Erythroblast (primary cell): ENCODE data around the gene DCP1B.

Experiments
- DNase-seq, 2 experiments: peaks; one replicate each; lab custom pipeline; 2025; lab: John Stamatoyannopoulos, UW
- GATA1 ChIP-seq: IDR thresholded peaks from 2 replicates; pipeline ENCODE4 v1.6.1; 2011; ENCODE audit warnings: low read depth, mild to moderate bottlenecking, control low read depth, low read length, moderate library complexity
- POLR2A ChIP-seq: IDR thresholded peaks from 2 replicates; pipeline ENCODE4 v1.6.1; 2011; ENCODE audit warnings: mild to moderate bottlenecking, low read length

DCP1B gene

GRCh38 chr12:1939801-1940607, 64.3 kb downstream of the DCP1B start:
- peak; percentile 84 to 94 for DNase-seq
- TF ChIP-seq POLR2A (no peak), GATA1 (no peak)

GRCh38 chr12:1939331-1939730, 64.9 kb downstream of the DCP1B start:
- no peak for DNase-seq
- TF ChIP-seq POLR2A: no peak
- TF ChIP-seq GATA1: no peak

GRCh38 chr12:1937481-1938224, 66.6 kb downstream of the DCP1B start:
- DNase-seq: no peak
- TF ChIP-seq POLR2A: no peak
- no peak for TF ChIP-seq GATA1

GRCh38 chr12:1936406-1937320, 67.6 kb downstream of the DCP1B start:
- TF ChIP-seq POLR2A (no peak), GATA1 (no peak)

DNA sequence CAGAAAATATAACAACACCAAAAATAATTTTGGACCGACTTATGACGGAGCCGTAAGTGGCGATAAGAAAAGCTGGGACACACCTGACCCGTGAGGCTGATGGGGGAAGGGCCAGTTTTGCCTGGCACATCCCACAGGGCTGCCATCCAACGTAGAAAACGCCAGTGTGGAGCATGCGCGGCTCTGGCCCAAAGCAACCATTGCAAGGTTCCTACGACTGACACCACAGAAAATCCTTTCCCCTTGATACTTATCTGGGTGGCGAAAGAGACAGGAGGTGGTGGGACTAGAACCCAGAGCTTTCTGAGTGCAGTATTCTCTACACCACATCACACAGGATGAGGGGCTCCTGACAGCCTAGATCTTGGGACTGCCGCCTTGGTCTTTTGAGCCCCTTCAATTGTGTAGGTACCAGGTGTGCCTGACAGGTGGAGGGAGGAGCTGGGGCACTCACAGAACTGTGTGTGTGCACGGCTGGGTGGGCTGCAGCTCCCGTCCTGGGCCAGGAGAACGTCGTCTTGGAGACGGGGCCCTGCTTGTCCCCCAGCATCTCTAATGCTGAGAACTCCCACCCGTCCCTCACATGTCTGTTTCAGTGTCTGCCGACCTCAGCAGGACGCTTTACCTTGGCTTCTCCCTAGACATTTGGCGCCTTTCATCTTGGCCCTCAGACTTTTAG, 68.4 kb downstream of the DCP1B start:
- DNase-seq: no peak

More at GRCh38 chr12:1936406-1937320, 67.6 kb downstream of the DCP1B start:
- no peak for DNase-seq

GRCh38 chr12:1935242-1935641, 69.0 kb downstream of the DCP1B start:
- no peak for TF ChIP-seq GATA1
- no peak for DNase-seq

More for the DNA sequence above, 68.4 kb downstream of the DCP1B start:
- TF ChIP-seq POLR2A (no peak), GATA1 (no peak)

GRCh38 chr12:1934831-1935230, 69.4 kb downstream of the DCP1B start:
- DNase-seq: no peak
- no peak for TF ChIP-seq GATA1
- no peak for TF ChIP-seq POLR2A

DNA sequence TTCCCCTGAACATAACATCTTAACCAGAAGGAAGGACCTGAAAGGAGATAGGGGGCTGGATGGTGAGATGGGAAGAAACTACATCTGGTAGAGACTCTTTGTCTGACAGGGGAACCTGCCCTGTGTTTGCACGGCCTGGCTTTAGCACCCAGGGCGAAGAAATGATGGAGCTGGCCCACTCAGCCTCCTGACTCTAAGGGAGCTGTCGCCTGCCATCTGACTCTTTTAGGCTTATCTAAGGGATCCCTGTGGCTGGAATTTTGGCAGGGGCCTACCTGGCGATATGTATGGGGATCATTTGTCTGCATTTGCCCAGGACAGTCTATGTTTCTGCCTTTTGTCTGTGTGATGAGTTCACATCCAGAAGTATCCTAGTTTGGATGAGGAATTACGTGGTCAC, 70.2 kb downstream of the DCP1B start:
- no peak for TF ChIP-seq POLR2A
- DNase-seq: no peak

DNA sequence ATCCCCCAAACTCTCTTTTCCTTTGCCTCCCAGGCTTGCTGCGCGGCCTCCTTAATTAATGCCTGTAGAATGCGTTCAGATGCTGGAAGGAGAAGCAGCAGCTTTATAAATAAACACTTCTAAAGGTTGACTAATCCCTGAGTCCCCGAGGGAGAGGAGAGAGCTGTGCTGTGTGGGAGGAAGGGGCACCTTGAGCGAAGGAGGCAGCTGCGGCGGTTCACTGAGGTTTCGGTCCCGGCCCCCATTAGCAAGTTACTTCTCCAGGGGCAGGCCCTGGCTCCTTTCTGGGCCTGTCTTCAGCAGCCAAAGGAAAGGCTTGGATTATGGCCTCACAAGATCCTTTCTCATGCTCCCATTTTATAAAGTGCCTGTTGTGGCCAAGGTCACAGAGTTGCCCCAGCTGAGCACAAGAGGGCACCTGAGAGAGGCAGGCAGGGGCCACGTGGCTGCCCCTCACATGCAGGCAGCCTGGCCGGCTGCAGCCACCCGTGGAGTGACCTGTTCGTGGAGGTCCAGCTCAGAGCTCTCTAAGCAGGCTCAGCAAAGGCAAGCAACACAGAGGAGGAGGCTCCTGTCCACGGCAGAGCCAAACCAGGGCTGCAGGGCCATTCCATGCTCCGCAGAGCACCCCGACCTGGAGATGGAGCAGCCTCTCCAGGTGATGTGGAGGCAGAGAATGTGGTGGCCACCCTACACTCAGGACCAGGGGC, 70.8 kb downstream of the DCP1B start:
- DNase-seq: no peak
- no peak for TF ChIP-seq GATA1
- TF ChIP-seq POLR2A: no peak

DNA sequence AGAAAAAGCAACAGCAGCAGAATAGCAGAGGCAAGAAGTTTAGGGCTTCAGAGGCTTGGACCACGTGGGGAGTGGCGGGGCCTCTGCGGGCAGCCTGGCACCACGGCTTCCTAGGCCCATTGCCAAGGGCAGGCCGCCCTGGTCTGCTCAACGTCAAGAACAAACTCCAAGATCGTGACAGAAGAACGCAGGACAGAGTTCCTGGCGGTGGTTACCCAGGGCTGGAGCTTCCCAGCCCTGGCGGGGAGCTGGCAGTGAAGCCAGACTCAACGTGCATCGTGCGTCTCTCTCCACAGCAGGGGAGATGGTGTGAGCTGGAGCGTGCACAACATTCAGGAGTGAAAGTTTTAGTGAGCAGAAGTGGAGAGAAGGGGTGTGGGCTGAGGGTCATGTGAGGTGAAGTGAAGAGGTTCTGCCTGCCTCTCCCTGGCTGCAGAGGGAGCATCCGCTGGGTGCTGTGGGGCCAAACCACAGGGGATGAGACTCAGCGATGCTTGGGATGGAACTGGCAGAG, 71.9 kb downstream of the DCP1B start:
- TF ChIP-seq GATA1 (no peak), POLR2A (no peak)
- no peak for DNase-seq

- DNase-seq: no peak
- TF ChIP-seq POLR2A: no peak
- TF ChIP-seq GATA1: no peak
Measured at GRCh38 chr12:1931642-1932041, 72.6 kb downstream of the DCP1B start.
